Stimulated activated naive CD4-positive, alpha-beta T cell treated with Interleukin-2 at 50 U/mL for 16 hours (primary cell): Measurements from ENCODE around the gene CCDC192.
"Not testable (repeated sequence)": the region's sequence is repeated elsewhere in the genome, so short reads cannot be mapped to it uniquely, and the experiment has no call there.

Experiments used
- DNase-seq: peaks from one replicate; lab custom pipeline; 2025; lab: John Stamatoyannopoulos, UW

Gene CCDC192

DNA sequence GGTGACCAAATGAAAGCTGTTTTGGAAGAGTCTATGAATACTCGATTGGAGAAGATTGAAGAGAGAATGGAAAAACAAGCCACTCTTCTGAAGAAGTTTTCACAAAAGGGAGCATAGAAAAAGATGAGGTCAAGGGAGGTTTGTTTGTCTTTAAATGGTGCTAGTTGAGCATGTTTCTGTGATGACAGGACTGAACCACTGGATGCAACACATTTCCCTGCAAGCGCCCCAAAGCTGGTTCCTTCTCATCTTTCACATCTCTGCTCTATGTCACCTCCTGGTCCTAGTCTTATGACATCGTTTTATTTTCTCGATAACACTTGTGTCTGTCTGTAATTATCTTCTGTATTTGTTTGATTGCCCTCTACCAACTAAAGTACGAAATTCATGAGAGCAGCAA is 3.8 kb upstream of the CCDC192 start:
- no peak for DNase-seq

- DNase-seq, result no peak
Measured at GRCh38 chr5:127700237-127700766, 2.9 kb upstream of the CCDC192 start.

- DNase-seq, result no peak
Measured at GRCh38 chr5:127702434-127702833, 757 bp upstream of the CCDC192 start.

DNA sequence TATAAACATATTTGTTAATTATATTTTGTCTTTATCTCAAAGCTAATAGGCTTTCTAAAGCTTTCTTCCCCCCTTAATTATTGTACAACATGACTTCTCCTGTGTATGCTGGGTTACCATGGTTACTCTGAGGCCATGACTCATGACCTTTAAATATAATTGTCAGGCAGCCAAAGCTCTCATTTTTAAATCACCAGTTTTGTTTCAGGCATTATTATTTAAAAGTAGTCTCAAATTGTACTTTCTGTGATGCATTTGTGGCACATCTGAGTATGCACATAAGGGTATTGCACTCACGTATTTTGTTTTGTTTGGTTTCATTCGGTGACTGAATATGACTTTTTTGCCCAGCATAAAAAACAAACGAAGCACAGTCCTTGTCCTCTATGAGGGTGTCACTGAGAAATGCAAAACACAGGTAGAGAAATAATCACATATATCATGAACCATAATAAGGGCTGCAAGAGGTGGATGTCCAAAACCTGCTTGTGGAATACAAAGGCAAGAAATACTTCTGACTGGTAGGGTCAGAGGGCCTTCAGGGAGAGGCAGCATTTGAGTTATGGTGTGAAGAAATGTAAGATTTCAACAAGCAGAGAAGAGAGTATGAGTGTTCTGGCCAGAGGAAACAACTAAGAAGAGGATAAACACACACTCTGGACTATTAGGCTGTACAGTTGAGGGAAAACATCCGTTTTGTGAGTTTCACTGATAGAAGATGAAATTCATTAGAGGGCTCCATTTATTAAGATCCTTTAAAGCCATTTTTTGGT is 2.1 kb downstream of the CCDC192 start:
- DNase-seq, result no peak

DNA sequence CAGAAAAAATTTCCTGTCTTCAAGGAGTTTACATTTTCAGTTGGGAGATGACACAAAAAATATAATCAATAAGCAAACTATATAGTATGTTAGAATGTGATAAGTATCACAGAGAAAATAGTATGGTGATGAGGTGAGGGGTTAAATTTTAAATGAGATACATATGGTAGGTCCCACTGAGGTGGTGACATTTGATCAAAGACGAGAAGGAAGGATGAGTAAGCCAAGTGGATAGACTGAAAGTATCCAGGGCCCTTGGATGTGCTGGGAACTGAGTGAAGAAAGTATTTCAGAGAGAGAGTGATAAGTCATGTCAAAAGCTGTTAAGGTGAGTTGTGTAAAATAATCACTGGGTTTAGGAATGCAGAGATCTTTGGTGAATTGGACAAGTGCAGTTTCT is 3.5 kb downstream of the CCDC192 start:
- DNase-seq, result no peak

DNA sequence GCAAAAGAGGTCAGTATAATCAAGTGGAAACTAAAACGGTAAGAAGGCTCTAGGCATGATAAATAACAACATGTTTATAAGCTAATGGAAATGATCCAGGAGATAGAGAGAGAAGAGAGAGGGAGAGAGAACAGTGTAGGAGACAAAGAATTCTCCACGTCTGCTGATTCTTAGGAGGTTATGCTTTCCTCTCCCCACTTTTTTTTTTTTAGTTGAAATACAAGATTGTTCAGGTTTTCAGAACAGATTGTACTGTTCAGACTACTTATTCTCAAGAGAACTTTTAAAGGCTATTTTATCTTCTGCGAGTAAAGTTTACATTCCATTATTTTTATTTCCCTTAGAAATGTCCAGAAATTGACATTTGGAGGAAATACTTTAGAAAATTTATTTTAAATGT is 4.0 kb downstream of the CCDC192 start:
- no peak for DNase-seq

DNA sequence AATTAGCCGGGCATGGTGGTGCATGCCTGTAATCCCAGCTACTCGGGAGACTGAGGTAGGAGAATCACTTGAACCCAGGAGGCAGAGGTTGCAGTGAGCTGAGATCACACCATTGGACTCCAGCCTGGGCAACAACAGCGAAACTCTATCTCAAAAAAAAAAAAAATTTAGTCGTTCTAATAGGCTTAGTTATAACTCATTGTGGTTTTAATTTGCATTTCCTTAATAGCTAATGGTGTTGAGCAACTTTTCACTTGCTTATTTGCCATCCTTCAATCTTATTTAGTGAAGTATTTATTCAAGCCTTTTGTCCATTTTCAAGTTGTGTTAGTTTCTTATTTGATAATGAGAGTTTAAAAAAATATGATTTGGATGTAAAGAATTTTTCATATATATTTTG is 9.9 kb downstream of the CCDC192 start:
- DNase-seq, result not testable (repeated sequence)

GRCh38 chr5:127718181-127718580 is 15.0 kb downstream of the CCDC192 start:
- no peak for DNase-seq

GRCh38 chr5:127723571-127723970 is 20.4 kb downstream of the CCDC192 start:
- no peak for DNase-seq

DNA sequence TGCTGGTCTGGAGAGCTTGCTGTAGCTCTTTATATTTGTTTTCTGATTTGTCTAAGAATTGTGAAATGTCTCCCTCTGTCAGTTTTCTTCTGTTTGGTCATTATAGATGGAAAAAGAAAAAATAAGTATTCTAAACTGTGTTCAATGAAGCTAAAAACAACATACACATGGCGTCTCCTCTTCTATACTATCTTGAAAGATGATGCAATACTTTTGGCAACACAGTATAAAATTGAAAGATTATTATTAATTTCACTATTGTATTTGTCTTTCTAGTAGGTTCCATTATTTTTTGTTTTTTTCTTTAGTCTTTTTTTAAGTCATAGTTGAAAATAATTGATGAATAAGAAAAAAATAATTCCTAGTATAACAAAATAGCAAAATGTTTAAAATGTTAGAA is 22.5 kb downstream of the CCDC192 start:
- DNase-seq, result no peak

GRCh38 chr5:127732963-127733362 is 29.8 kb downstream of the CCDC192 start:
- no peak for DNase-seq

DNA sequence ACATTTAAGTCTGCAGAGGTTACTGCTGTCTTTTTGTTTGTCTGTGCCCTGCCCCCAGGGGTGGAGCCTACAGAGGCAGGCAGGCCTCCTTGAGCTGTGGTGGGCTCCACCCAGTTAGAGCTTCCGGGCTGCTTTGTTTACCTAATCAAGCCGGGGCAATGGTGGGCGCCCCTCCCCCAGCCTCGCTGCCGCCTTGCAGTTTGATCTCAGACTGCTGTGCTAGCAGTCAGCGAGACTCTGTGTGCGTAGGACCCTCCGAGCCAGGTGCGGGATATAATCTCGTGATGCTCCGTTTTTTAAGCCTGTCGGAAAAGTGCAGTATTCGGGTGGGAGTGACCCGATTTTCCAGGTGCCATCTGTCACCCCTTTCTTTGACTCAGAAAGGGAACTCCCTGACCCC is 36.2 kb downstream of the CCDC192 start:
- not testable (repeated sequence) for DNase-seq

DNA sequence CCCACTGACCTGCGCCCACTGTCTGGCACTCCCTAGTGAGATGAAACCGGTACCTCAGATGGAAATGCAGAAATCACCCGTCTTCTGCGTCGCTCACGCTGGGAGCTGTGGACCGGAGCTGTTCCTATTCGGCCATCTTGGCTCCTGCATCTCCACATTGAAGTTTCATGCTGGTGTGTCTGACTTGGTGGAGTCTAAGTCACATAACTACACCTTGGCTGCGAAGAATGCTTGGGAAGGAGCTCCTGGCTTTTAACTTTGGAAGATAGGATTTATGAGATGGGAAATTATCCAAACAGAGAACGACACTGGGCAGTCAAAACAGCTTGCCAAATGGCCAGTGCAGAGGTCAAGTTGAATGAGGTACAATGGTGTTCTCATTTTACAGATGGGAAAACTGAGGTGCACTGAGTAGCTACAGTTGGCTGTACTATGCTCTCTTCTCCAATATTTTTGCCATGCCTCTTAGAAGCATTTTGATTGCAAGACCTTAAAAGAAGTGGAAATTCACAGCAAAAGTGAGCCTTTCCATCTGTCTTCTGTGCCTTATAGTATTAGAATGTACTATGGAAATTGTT is 36.7 kb downstream of the CCDC192 start:
- DNase-seq, result no peak

- no peak for DNase-seq
Measured at GRCh38 chr5:127741412-127741811, 38.2 kb downstream of the CCDC192 start.

- DNase-seq, result no peak
Measured at GRCh38 chr5:127744241-127744640, 41.0 kb downstream of the CCDC192 start.

DNA sequence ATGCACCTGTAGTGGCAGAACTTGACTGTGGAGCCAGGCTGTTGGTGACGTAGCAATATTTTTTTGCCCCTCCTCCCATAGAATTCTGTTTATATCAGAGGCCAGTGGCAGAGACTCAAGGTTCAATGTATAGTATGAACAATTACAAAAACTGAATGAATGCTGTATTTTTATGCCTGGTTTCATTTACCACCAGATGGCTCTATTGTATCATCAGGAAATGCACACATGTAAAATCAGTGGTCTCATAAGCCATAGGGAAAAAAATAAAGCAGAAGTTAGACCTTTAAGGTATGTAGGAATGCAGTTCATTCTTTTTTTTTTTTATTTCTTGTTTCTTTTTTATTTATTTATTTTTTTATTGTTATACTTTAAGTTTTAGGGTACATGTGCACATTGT is 43.6 kb downstream of the CCDC192 start:
- no peak for DNase-seq

DNA sequence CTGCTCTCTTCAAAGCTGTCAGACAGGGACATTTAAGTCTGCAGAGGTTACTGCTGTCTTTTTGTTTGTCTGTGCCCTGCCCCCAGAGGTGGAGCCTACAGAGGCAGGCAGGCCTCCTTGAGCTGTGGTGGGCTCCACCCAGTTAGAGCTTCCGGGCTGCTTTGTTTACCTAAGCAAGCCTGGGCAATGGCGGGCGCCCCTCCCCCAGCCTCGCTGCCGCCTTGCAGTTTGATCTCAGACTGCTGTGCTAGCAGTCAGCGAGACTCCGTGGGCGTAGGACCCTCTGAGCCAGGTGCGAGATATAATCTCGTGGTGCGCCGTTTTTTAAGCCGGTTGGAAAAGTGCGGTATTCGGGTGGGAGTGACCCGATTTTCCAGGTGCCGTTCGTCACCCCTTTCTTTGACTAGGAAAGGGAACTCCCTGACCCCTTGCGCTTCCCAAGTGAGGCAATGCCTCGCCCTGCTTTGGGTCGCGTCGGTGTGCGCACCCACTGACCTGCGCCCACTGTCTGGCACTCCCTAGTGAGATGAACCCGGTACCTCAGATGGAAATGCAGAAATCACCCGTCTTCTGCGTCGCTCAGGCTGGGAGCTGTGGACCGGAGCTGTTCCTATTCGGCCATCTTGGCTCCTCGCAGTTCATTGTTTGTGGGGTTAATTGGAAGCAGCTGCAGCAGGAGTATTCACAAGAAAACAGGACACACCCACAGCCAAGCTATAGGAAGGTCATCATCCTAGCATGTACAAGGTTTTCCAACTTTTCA is 49.5 kb downstream of the CCDC192 start:
- not testable (repeated sequence) for DNase-seq

GRCh38 chr5:127754259-127754658 is 51.1 kb downstream of the CCDC192 start:
- no peak for DNase-seq

DNA sequence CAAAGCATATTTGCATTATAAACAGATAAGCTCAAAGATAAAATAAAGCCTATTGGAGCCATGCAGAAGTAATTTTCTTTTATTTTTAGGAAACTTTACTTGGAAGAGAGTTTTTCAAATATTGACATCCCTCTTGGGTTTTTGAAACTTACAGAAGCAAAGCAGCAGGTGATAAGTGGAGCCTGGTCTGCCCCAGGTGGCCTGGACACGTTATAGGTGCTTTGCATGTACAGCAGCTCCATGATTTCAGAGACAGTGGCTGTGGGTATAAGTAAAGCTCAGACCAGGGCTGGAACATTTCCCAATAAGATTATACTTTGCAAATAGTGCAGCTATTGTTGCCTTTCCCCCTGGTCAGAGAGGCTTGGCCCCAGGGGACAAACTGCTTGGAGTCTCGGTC is 51.5 kb downstream of the CCDC192 start:
- DNase-seq, result no peak

- no peak for DNase-seq
Measured at GRCh38 chr5:127757576-127757975, 54.4 kb downstream of the CCDC192 start.

- no peak for DNase-seq
Measured at GRCh38 chr5:127758766-127759283, 55.6 kb downstream of the CCDC192 start.

DNA sequence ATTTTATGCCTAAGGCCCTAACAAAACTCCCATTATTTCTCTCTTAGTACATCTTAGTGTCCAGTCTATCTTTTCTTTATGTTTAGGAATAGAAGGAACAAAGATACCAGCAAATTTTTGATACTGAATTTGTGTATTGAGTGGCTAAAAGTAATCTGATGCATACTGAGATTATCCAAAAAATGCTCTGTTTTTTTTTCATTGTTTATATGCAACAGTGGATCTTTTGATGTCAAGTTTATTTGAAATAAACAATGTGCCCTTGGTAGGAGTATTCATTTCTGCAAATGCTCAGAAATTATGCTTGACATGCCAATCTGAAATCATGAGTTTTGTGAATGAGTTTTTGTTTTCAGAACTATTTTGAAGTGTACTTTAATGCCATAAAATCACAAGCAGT is 58.7 kb downstream of the CCDC192 start:
- no peak for DNase-seq

- no peak for DNase-seq
Measured at GRCh38 chr5:127762412-127762811, 59.2 kb downstream of the CCDC192 start.
